ENCODE measurements around the gene FGF6.
A peak's percentile ranks its signal among the peaks of the same experiment; 100 is the strongest.
"Not testable (repeated sequence)": the region's sequence is repeated elsewhere in the genome, so short reads cannot be mapped to it uniquely, and the experiment has no call there.

Gene FGF6

DNA sequence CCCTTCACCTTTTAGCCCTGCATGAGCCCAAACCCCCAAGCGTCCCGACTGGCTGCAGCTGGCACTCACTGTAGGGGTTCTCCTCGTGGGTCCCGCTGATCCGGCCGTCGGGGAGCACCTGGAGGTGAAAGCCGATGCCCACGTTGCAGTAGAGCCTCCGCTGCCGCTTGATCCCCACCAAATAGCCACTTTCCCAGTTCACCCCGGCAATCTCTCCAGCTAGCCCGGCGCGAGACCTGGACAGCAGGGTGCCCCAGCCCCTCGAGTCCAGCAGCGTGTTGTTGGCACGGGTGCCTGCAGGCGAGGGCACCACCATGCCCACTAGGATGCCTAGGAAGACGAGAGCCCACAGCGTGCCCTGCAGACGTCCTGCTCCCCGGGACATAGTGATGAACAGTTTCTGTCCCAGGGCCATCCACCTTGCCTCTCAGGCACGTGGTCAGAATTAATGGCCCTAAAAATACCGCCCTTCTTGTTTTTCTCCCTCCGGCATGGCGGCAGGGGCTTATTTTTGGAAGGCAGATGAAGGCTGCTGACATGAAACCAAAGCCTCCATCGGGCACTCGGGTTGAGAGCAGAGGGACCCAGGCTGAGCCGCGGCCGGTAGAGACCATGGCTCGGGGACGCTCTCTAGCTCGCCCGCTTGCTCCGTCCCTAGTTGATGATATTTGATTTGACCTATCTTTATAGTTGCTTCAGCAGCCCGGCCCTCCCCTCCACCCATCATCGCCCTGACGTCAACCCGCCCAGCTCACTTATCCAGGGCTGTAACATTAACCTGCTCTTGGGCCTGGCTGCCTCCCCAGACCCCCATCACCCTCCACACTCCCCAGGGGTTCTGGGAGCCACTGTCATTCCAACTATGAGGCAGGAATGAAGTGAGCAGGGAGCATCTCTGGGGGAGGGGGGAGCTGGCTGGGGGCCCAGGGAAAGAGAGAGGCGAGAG lies at the start of gene FGF6:
FGF6 (minus strand) TSS at position 660 of the 946 bp plus-strand sequence; CDS start at position 415, 245 bp downstream.
- no peak for DNase-seq

DNA sequence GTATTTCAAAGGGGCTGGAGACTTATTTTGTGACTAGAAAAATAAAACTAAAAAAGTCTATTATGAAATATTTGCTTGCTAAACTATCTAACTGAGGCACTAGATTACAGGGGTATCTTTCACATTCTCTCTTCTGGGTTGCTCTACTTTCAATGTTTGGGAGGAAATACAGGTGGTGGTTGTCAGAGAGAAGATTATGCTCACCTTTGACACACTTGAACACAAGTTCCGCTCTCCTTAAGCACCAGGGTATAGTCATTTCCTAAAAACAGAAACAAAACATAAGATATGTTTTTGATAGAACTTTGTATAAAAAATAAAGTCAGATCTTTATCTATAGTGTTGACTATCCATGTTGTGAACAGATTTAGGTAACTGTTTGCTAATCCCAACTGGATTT lies 45.4 kb upstream of the FGF6 start:
- DNase-seq, result no peak

DNA sequence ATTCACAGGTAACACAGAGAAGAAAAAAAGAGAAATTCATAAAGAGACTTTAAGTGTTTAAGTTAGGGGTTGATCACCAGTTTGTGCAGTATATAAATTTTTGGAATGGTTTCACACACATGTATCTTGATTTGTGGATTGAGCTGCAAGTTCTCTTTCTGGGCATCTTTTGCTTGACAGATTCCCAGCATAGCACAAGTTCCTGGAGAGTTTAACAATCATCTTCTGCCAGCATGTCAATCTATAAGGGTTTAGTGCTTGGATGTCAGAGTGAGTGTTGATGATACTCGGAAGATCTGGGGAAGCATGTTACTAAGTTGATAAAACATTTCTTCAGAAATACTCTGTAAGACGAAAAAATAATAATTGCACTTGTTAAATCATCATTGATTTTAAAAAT lies 43.9 kb upstream of the FGF6 start:
- DNase-seq, result no peak

DNA sequence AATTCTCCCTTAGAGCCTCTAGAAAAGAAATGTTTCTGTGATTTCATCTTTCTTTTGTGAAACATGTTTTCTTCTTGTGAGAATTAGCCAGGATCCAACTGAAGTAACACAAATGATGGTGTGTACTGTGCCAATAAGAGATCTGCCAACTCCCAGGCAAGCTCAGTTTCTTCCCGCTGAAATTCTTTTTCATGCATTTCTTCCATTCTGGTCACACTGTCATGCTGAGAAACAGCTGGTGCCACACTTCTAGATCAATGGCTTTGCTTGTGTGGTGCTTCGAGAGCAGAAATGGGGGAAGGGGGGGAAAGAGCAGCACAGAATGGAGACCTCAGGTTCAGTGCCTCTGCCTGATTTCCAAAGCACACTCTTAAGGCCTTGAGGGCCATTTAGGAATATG lies 41.4 kb upstream of the FGF6 start:
- DNase-seq, result no peak

GRCh38 chr12:4486049-4486699 lies 40.6 kb upstream of the FGF6 start:
- no peak for DNase-seq

DNA sequence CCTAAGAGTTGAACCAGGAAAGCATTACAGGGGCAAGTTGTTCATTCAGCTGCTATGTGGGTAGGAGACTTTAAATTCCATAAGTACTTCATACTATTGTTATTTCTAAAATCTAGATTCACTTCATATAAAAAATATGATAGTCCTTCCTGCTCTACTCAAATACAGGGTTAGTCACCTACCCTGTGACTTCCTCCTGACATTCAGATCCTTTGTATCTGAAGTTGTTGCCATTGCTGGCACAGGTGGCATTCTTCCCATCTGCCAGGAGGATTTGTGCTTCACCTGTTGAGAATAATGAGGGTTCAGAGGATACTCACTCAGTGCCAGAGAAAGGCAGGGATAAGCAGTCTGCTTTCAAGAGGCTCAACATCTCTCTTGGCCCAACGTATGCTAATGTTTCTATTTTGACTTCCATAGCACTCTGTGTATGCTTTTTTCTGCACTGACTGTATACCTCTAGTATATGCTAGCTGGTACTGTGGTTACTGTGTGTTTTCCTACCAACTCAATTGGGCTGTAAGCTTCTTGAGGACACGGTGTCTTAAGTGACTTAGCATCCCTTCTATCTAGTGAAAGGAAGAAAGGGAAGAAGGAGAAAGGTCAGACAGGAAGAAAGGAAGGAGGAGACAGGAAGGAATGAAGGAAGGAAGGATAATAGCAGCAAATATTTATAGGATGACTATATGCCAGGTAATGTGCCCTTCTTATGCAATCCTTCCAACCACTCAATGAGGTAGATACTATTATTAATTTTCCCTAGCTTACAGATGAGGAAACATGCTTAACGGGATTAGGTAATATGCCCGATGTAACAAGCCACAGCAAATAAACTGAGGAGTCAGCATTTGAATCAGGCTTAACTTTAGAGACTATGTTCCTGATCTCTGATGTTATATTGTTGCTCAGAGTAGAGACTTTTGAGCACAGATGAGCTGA lies 38.5 kb upstream of the FGF6 start:
- DNase-seq, result peak in 1 of 3 experiments; percentile 37

DNA sequence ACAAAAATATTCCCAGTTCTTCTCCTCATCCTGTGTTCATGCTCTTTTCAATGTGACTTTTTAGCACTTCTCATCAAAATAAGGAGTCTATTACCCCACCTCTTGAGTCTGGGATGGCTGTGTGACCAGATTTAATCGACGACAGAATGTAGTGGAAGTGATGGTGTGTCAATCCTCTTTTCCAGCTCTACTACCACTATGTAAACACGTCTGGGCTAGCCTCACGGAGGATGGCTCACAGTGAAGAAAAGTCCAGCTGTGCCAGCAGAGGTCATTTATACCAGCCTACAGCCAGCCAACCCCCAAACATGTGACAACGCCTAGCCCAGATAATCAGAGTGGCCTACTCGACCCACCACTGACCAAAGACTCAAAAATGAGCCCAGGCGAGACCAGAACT lies 37.3 kb upstream of the FGF6 start:
- no peak for DNase-seq

- no peak for DNase-seq
Observed at GRCh38 chr12:4478933-4479332, 33.3 kb upstream of the FGF6 start.

DNA sequence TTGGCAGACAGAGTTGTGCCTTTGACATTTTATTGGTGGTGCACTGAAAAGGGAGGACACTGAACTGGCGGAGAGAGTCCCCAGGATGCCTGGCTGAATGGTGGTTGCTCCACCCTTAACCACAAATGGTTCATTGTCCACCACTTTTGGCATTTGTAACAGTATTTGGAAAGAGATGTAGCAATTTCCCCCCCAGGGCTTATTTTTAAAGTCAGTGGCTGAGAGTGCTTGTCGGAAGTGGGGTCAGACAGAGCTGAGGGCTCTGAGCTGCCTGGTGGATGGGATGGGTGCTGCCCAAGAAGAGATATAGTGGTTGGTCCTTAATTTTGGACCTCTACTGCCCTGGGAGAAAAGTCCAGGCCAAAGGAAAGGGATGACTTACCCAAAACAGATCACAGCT lies 31.5 kb upstream of the FGF6 start:
- DNase-seq, result no peak

GRCh38 chr12:4472046-4472445 lies 26.4 kb upstream of the FGF6 start:
- DNase-seq, result no peak

- DNase-seq, result no peak
Observed at GRCh38 chr12:4471256-4471655, 25.6 kb upstream of the FGF6 start.

DNA sequence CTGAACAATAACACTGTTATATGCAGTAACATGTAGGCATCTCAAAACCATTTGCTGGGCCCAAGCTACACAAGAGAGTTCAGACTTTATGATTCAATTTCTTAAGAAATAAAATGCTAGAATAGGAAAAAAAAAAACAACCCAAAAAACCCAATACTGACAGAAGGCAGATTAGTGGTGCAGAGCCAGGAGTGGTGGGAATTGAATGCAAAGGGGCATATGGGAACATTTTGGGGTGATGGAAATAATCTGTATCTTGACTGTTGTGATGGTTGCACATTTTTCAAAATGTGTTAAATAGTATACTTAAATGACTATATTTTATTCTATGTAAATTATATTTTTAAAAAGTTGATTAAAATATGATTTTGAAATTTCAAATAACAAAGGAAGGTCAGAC lies 23.4 kb upstream of the FGF6 start:
- no peak for DNase-seq

GRCh38 chr12:4460761-4461160 lies 15.1 kb upstream of the FGF6 start:
- no peak for DNase-seq

GRCh38 chr12:4455849-4456248 lies 10.2 kb upstream of the FGF6 start:
- DNase-seq, result not testable (repeated sequence)

- no peak for DNase-seq
Observed at GRCh38 chr12:4454315-4454860, 8.8 kb upstream of the FGF6 start.

DNA sequence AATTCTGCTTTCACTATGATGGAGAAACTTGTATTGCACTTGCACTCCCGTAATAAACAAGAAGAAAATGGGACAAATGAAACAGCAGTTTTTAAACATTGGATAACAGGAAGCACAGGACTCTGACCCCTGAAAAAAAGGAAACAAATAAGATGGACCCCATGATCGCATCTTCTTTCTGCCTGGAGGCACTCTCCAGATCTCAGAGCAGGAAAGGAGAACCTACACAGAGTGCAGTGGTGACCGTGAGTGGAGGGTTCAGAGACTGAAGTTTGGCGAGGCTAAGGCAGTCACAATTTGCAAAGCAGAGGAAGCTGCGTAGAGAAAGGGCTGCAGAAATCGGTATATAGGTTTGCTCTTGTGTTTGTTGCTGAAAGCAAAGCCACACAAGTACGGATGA lies 6.1 kb upstream of the FGF6 start:
- no peak for DNase-seq

- no peak for DNase-seq
Observed at GRCh38 chr12:4450551-4451112, 5.0 kb upstream of the FGF6 start.

- DNase-seq, result peak in 2 of 3 experiments; percentile 58 to 76
Observed at GRCh38 chr12:4449851-4450221, 4.2 kb upstream of the FGF6 start.

DNA sequence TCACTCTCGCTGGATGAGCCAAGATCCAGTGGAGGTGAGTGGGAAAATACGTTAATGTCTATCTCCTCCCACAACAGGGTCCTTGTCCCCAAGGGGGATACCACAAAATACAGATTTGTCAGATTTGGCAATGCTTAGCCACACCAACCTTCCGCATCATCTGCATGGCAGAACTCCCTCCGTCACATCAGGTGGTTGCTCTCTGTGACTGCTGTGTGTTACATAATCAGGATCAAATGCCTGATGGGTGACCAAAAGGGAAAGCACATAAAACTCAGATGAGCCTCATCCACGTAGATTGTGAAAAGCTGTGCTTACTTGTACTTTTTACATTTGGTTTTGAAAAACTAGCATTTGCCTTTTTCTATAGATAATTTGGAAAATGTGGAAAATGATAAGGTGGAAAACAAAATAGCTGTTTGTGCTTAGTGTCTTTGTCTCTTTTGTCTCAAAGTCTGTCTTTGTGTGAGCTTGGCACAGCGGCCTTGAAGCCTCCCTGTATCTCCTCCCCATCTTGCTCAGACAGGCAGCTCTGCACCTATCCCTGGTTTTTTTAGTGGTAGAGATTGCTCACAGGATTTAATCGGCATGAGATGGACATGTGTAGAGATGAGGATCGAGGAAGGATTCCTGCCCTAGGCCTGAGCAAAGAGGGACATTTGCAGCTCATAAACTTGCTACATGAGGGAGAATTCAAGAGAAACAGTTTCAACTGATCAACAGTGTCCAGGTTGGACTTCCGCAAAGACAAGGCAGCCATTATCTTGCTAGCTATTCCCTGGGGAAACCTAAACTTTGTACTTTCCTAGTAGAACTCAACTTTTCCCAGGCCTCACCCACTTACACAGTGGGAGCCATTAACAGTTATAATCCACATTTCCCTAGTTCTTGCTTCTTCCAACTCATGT lies 3.6 kb upstream of the FGF6 start:
- peak in 1 of 3 experiments; percentile 25 for DNase-seq

GRCh38 chr12:4448371-4448940 lies 2.8 kb upstream of the FGF6 start:
- no peak for DNase-seq

DNA sequence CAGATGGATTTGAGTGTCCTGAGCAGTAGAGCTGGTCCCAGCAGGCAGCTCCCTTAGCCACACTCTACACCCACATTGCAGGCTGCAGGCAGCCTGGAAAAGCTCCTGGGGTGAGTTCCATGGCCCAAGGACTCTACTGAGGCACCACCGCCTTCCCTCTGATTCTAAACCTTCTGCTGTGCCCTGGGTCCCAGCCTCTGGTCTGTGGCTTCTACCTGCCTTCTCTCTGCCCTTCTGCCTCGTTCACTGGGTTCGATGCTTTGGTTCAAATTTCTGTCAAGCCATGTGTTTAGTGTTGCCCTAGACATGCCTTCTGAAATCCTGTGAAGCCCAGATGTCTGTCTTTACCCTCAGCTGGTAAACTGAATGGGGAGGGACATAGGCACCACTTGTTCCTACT lies 1.5 kb upstream of the FGF6 start:
- DNase-seq, result no peak

Data from NCI-H1417 (cell line).